Head of caudate nucleus (tissue), 42 donors: Measurements from ENCODE around the gene SERPINA6.
"Not testable (repeated sequence)": the region's sequence is repeated elsewhere in the genome, so short reads cannot be mapped to it uniquely, and the experiment has no call there.

ENCODE experiments used
- DNase-seq, 42 donors: peaks; one replicate each; pipeline versions ENCODE4 v3.0.0 to v3.0.0-alpha.2; 2020 to 2021; ENCODE audit warnings: mixed read lengths in 7 of 42
- intact Hi-C: fragments of 100-400 bp; cut with DNase I; formaldehyde crosslinking; loops from one replicate; pipeline ENCODE4 v1.15.0; 2022

The SERPINA6 gene

GRCh38 chr14:94322648-94323570 is at the start of gene SERPINA6:
TSS of gene SERPINA6 (minus strand) at chr14:94323336. CDS start at chr14:94314648, 8,688 bp downstream.
- intact Hi-C loops, result no loop called here
- DNase-seq, result peak in 1 of 42 donors; percentile 22

GRCh38 chr14:94372021-94372605 is 49.0 kb upstream of the SERPINA6 start:
- peak in 4 of 42 donors; percentile 3 to 16 (median 4) for DNase-seq
- intact Hi-C loops, result no loop called here

- intact Hi-C loops, result no loop called here
These were observed 47.4 kb upstream of the SERPINA6 start for GRCh38 chr14:94370524-94370910.

GRCh38 chr14:94369766-94370523 is 46.8 kb upstream of the SERPINA6 start:
- DNase-seq, intact Hi-C loops: not testable (repeated sequence)

More at GRCh38 chr14:94370524-94370910, 47.4 kb upstream of the SERPINA6 start:
- no peak for DNase-seq

- DNase-seq, result peak in 1 of 42 donors; percentile 9
- intact Hi-C loops, result no loop called here
These were observed 45.8 kb upstream of the SERPINA6 start for GRCh38 chr14:94368956-94369355.

GRCh38 chr14:94368243-94368590 is 45.1 kb upstream of the SERPINA6 start:
- DNase-seq, result no peak

GRCh38 chr14:94367347-94368242 is 44.5 kb upstream of the SERPINA6 start:
- intact Hi-C loops, result no loop called here
- no peak for DNase-seq

More at GRCh38 chr14:94368243-94368590, 45.1 kb upstream of the SERPINA6 start:
- intact Hi-C loops, result no loop called here

- intact Hi-C loops, result no loop called here
- peak in 11 of 42 donors; percentile 6 to 69 (median 25) for DNase-seq
These were observed 43.2 kb upstream of the SERPINA6 start, which contains the start of gene SERPINA2 for GRCh38 chr14:94366146-94366915. TSS of gene SERPINA2 (minus strand) at chr14:94366698.

GRCh38 chr14:94365624-94366023 is 42.5 kb upstream of the SERPINA6 start:
- no peak for DNase-seq
- intact Hi-C loops, result no loop called here

- intact Hi-C loops, result no loop called here
- DNase-seq, result peak in 3 of 42 donors; percentile 9 to 31 (median 10)
These were observed 41.8 kb upstream of the SERPINA6 start for GRCh38 chr14:94364964-94365363.

- DNase-seq, result peak in 2 of 42 donors; percentile 16 to 23
- intact Hi-C loops, result no loop called here
These were observed 40.9 kb upstream of the SERPINA6 start for GRCh38 chr14:94364037-94364436.

- DNase-seq, result peak in 1 of 42 donors; percentile 24
These were observed 40.1 kb upstream of the SERPINA6 start for GRCh38 chr14:94363151-94363624.

GRCh38 chr14:94362614-94363133 is 39.5 kb upstream of the SERPINA6 start:
- intact Hi-C loops, result no loop called here
- DNase-seq, result no peak

More at GRCh38 chr14:94363151-94363624, 40.1 kb upstream of the SERPINA6 start:
- intact Hi-C loops, result no loop called here

GRCh38 chr14:94361682-94362081 is 38.5 kb upstream of the SERPINA6 start:
- DNase-seq, result peak in 2 of 42 donors; percentile 12 to 26
- intact Hi-C loops, result no loop called here

- DNase-seq, result peak in 1 of 42 donors; percentile 4
- intact Hi-C loops, result no loop called here
These were observed 37.9 kb upstream of the SERPINA6 start for GRCh38 chr14:94360945-94361565.

GRCh38 chr14:94357166-94357565 is 34.0 kb upstream of the SERPINA6 start:
- intact Hi-C loops, result no loop called here
- no peak for DNase-seq
